Right atrium auricular region (tissue), 2 donors: ENCODE measurements around the gene TPSAB1. TPM values are rescaled to one million over a fixed set of nuclear protein-coding genes. Genes with fewer than 3 reads are reported as not detected.

Experiments used
- DNase-seq: peaks from one replicate; pipeline ENCODE4 v3.0.0-alpha.2; 2019; ENCODE audit warnings: low spot score
- H3K27ac ChIP-seq, 2 donors: fragments of 200-600 bp; sonication (generic); 1 replicate in 1 of 2; 2 replicates in 1 of 2; pipeline ENCODE4 v1.5.1; 2016 to 2019
- H3K27me3 ChIP-seq, 2 donors: fragments of 200-600 bp; sonication (generic); one replicate each; pipeline versions ENCODE4 v1.5.1 to v1.6.0; 2017 to 2019
- H3K36me3 ChIP-seq: fragments of 200-600 bp; sonication (generic); one replicate; pipeline ENCODE4 v1.5.1; 2016
- H3K4me1 ChIP-seq, 2 donors: fragments of 200-600 bp; sonication (generic); one replicate each; pipeline versions ENCODE4 v1.5.1 to v1.6.0; 2017 to 2019
- H3K4me3 ChIP-seq, 2 donors: fragments of 200-600 bp; sonication (generic); 1 replicate in 1 of 2; 2 replicates in 1 of 2; pipeline ENCODE4 v1.5.1; 2017 to 2019; ENCODE audit warnings: mild to moderate bottlenecking in 1 of 2, moderate library complexity in 1 of 2
- H3K9me3 ChIP-seq, 2 donors: fragments of 200-600 bp; sonication (generic); one replicate each; pipeline ENCODE4 v1.5.1; 2019
- total RNA-seq, 2 donors: library from RNA; depleted of rRNA; stranded (reverse); fragments of >200 nt; gene quantifications; one replicate each; pipeline ENCODE4 v1.1.0, GENCODE V29; 2016
- TF ChIP-seq, protein P1 (sequence below), 2 donors: fragments of 200-600 bp; sonication (generic); IDR thresholded peaks; one replicate each; pipeline ENCODE4 v1.5.1; 2019; ENCODE audit warnings: antibody characterized with exemption in 2 of 2

Gene TPSAB1
- total RNA-seq, 2 donors from 2014 or later, result 2.6 to 8.9 TPM

DNA sequence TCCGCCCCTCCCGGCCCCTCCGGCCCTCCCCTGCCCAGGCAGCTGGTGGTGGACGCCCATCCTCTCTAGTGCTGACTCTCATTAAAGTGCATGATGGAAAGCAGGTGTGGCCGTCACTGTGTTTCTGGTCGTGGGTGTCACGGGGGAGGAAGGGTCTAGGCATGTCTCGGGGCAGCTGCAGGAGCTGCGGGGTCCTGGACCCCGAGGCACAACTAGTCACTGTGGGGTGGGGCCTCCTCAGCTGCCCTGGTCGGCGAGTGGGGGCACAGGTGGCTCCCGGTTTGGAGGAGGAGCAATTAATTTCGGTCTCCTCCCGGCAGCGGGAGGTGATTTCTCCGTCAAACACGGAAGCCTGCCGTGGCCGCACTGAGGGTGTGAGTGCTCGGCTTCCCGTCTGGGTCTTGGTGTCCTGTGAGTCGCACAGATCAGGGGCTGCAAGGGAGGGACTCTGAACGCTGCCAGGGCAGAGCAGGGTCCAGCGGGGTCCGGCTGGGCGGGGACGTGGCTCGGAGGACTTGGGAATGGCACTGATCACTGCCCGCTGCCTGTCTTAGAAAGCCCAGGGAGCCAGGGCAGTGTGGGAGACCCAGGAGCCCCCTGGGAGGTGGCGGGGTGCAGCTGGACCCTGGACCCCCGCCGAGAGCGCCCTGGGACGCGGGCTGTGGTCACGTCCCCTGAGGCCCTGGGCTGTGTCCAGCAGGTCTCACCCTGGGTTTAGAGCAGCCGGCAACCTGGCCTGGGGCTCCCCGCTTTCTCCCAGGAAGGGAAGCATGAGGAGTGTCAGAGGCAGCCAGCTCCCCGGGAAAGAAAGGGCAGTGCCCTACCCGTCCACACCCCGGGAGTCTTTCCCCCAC is 18.6 kb downstream of the TPSAB1 start:
- Histone ChIP-seq H3K27me3 (peaks cover 8 to 9% of the 10 kb centered on the region in 2 donors), H3K4me3 (peak overlapping the region in 1 of 2 donors; percentile 21), H3K36me3 (no peaks in the 10 kb centered on the region), H3K9me3 (no peaks in the 10 kb centered on the region), H3K27ac (no peak overlapping the region), H3K4me1 (no peaks in the 10 kb centered on the region)
- no peak for DNase-seq
- TF ChIP-seq, protein P1, sequence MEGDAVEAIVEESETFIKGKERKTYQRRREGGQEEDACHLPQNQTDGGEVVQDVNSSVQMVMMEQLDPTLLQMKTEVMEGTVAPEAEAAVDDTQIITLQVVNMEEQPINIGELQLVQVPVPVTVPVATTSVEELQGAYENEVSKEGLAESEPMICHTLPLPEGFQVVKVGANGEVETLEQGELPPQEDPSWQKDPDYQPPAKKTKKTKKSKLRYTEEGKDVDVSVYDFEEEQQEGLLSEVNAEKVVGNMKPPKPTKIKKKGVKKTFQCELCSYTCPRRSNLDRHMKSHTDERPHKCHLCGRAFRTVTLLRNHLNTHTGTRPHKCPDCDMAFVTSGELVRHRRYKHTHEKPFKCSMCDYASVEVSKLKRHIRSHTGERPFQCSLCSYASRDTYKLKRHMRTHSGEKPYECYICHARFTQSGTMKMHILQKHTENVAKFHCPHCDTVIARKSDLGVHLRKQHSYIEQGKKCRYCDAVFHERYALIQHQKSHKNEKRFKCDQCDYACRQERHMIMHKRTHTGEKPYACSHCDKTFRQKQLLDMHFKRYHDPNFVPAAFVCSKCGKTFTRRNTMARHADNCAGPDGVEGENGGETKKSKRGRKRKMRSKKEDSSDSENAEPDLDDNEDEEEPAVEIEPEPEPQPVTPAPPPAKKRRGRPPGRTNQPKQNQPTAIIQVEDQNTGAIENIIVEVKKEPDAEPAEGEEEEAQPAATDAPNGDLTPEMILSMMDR (IDR thresholded peaks at IDR 0.05), result no peak

DNA sequence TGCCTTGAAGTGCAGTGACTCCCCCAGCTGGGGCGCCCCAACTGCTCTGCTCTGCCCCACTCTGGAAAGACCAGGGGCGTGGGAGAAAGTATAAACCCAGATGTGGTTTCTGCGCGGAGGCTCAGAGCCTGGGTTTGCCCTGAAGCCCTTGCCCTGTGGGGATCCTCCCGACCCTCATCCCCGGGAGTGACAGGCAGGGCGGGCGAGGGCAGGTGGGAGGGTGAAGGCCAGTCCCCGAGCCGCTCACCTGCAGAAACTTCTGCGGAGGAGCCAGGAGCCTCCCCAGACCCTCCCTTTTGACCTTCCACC is 19.2 kb downstream of the TPSAB1 start:
- Histone ChIP-seq H3K27me3 (peaks cover 8 to 9% of the 10 kb centered on the region in 2 donors), H3K4me3 (no peak overlapping the region), H3K4me1 (no peaks in the 10 kb centered on the region), H3K36me3 (no peaks in the 10 kb centered on the region), H3K27ac (no peak overlapping the region), H3K9me3 (no peaks in the 10 kb centered on the region)
- no peak for DNase-seq
- TF ChIP-seq, protein P1 (IDR thresholded peaks at IDR 0.05), result no peak

DNA sequence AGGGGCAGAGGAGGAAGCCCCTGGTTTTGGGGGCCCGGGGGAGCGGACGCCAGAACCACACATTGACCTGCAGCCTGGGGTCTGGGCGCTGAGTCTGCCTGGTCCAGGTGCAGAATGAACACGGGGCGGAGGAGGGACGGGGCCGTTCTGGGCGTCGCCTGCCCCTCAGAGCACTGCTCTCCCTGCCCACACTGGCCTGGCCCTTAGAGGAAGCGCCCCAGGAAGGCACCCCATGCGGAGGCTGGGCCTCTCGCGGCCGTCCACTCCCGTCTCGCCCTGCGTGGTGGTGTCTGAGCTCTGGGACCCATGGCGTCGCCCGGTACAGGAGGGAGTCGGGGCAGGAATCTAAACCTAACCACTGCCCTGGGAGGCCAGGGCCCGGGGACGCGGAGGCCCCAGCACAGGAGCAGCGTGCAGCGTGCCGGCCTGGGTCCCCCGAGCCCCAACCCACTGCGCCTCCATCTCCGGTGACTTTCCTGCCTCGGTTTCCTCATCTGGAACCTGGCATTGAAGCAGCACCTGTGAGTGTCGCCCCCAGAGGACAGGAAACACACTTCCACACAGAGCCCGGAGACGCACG is 19.7 kb downstream of the TPSAB1 start:
- H3K27me3 ChIP-seq, result peaks cover 8 to 9% of the 10 kb centered on the region in 2 donors
- no peaks in the 10 kb centered on the region for H3K9me3 ChIP-seq
- no peaks in the 10 kb centered on the region for H3K4me1 ChIP-seq
- no peaks in the 10 kb centered on the region for H3K36me3 ChIP-seq
- TF ChIP-seq, protein P1 (IDR thresholded peaks at IDR 0.05), result no peak
- H3K4me3 ChIP-seq, result no peak overlapping the region
- H3K27ac ChIP-seq, result no peak overlapping the region
- no peak for DNase-seq

DNA sequence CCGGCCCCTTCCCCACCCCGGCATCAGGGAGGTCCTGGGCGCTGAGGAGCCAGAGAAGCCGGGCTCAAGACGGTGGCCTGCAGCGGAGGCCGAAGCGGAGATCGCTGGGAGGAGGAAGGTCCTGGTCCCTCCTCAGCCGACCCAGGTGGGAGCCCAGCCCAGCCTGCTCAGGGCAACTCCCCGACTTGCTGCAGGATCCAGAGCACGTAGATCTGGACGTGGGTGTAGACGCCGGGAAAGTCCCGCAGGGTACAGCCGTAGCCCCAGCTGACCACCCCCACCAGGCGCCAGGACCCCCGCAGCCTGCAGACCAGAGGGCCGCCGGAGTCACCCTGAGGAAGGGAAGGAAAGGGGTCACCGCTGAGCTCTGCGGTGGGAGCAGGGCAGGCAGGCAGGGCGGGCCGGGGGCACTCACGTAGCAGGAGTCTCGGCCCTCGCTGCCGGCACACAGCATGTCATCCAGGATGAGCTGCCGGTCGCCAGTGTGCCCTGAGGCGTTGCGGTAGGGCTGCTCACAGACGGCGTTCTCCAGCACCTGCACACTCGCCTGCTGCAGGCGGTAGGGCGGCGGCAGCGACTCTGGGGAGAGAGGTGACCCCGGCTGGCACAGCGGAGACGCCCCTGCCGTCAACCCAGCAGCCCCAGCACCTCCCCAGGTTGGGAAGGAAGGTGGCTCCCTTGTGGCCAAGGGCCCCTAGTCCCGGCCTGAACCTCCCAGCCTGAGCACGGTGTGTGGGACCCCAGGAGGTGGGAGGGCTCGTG is 20.8 kb downstream of the TPSAB1 start:
- no peak overlapping the region for H3K27ac ChIP-seq
- no peak overlapping the region for H3K4me3 ChIP-seq
- H3K4me1 ChIP-seq, result no peaks in the 10 kb centered on the region
- DNase-seq, result no peak
- no peaks in the 10 kb centered on the region for H3K36me3 ChIP-seq
- peaks cover 8 to 9% of the 10 kb centered on the region in 2 donors for H3K27me3 ChIP-seq
- TF ChIP-seq, protein P1 (IDR thresholded peaks at IDR 0.05), result no peak
- no peaks in the 10 kb centered on the region for H3K9me3 ChIP-seq

DNA sequence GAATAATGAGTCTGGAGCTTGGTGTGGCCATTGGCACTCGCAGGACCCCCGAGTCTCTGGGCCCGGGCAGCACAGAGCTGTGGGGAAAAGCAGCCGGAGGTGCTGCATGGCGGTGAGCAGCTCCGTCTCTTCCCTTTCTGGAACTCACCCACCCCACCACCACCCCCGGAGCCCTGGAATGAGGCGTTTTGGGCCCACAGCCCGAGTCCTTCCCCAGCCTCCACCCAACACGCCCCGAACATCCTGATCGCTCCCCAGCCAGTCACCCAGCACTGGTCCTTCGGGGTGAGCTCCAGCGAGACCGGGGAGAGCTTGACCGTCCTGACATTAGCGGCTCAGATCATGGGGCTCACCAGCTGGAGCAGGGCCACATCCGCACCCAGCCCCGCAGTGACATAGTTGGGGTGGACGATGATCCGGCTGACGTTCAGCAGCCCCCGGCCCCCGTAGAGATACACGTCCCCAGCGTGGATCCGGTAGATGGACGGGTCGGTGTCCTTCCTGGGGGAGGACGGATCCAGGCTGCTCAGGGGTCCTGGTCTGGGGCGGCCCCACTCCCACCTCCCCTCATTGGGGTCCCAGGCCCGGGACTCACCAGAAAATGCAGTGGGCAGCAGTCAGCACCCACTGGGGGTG is 21.8 kb downstream of the TPSAB1 start:
- H3K9me3 ChIP-seq, result no peaks in the 10 kb centered on the region
- no peak overlapping the region for H3K27ac ChIP-seq
- no peak overlapping the region for H3K4me3 ChIP-seq
- DNase-seq, result no peak
- TF ChIP-seq, protein P1 (IDR thresholded peaks at IDR 0.05), result no peak
- peaks cover 8 to 9% of the 10 kb centered on the region in 2 donors for H3K27me3 ChIP-seq
- H3K4me1 ChIP-seq, result no peaks in the 10 kb centered on the region
- H3K36me3 ChIP-seq, result no peaks in the 10 kb centered on the region
